ENCODE results near the gene CDT1.
"Not testable (repeated sequence)": the region's sequence is repeated elsewhere in the genome, so short reads cannot be mapped to it uniquely, and the experiment has no call there.

The CDT1 gene

DNA sequence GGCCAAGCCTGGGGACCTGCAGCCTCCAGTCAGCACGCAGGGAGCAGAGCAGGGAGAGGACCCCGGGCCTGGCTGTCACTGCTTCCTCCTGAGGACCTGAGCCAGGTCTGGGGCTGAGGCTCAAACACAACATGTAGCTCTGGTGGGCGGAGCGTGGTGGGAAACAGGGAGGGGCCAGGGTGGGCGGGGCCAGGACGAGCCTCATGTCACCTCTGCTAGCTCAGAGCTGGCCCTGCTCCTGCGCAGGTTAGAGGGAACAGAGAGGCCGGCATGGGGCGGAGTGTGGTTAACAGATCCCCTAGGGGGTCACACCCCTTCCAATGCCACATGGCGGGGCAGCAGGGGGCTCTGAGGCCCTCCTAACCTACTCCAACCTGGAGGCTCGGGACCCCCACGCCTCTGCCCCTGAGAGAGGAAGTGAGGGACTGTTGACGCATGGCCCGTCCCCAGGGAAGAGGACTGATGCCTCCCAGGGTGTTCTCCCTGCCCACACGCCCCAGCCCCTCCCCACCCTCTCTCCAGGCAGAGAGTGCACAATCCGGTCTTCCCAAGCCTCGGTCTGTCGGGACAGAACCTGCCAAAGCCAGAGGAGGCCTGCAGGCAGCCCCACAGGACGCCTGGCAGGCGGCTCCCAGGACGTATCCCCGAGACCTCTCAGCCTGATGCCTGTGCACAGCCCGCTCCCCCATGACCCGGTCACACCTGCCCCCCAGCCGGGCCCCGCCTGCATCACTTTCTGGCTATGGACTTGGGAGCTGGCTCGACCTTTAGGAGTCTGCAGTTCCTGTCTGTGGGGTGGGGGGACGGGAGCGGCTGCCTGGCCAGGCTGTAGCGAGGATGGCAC is 33.8 kb upstream of the CDT1 start:
- no peak for DNase-seq

- no peak for DNase-seq
Measured at GRCh38 chr16:88770461-88771293, 32.9 kb upstream of the CDT1 start.

- no peak for DNase-seq
Measured at GRCh38 chr16:88771294-88771772, 32.3 kb upstream of the CDT1 start.

GRCh38 chr16:88771781-88772180 is 31.8 kb upstream of the CDT1 start:
- not testable (repeated sequence) for DNase-seq

- no peak for DNase-seq
Measured at GRCh38 chr16:88772871-88773811, 30.4 kb upstream of the CDT1 start.

DNA sequence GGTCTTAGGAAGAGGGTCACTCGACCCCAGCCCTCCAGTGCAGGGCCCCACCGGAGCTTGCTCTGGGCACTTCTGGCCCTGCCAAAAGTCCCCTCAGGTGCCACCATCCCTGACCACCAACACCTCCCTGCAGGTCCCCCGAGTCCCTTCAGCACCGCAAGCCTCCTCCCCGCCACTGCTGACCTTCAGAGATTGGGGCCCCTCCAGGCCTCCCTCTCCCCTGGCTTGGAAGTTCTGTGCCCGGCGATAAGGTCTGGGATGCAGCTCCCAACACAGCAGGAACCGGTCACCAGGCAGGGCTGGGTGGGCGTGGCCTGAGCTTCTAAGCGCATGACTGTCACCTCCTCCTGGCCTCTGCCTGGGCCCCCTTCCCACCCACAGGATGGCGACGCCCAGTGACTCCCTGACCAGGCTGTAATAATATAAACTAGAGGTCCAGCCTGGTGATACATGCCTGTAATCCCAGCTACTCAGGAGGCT is 29.7 kb upstream of the CDT1 start:
- DNase-seq, result no peak

GRCh38 chr16:88774544-88775393 is 28.8 kb upstream of the CDT1 start:
- no peak for DNase-seq

DNA sequence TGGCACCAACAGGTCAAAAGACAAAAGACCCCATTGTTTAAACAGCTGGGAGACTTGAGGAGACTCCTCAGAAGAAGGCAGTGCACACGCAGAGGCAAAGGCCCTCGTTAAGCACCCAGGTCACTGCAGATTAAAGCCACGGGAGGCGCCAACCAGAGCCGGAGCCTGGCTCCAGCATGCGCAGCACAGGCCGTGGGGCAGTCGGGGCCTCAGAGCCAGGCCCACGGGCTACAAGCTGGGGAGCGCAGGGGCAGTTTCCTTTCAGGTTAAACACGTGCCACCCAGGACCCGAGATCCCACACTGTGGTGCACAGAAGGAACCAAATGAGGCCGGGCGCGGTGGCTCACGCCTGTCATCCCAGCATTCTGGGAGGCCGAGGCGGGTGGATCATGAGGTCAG is 27.8 kb upstream of the CDT1 start:
- no peak for DNase-seq

DNA sequence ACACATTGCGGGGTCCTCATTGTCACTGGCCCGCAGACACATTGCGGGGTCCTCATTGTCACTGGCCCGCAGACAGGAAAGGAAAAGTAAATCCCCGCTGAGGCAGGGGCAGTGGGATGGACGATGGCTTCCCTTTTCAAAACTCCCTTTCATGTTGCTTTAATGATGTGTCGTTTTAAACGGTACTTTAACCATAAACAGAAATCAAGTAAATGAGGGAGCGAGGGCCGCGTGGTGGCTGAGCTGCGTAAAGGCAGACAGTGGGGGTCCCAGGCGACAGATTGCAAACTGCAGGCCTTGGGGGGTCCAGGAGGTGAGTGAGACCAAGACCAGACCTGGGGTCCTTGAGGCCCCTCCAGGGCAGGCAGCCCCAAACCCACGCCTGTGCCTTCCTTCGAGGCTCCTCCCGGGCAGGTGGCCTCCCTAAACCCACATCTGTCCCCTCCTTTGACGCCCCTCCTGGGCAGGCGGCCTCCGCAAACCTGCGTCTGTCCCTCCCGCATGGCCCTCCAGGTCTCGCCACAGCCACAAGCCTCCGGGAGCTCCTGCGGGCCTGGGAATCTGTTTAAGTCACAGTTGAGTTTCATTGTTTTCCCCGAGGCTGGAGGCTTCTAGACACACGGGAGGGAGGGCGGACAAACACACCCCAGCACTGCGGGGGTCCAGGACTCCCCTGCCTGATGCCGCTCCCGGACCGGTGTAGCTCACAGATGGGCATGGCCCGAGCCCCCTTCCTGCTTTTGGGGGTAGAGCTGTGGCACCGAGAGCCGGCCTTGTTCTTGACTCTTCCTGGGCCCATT is 25.9 kb upstream of the CDT1 start:
- DNase-seq, result no peak

GRCh38 chr16:88778271-88778525 is 25.4 kb upstream of the CDT1 start:
- DNase-seq, result no peak

DNA sequence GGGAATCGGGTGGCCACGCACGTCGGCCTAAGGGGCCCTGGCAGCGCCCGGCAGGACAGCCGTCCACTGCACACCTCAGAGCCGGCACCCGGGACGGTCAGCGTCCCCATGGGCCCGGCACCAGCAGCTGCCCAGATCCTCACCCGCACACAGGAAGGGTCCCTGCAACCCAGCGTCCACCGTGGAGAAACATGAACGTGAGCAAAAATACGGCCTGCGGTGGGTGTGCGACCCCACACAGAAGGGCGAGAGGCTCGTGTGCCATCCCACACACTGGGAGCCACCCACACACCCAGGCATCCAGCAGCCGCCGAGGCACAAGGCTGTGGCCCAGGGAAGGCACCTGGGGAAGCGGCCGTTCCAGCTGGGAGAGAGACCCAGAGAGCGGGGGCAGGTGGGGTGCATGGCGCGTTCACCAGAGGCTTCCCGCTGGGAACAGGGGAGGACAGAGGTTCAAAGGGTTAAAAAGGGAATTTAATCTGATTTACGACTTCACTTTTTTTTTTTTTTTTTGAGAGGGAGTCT is 25.0 kb upstream of the CDT1 start:
- no peak for DNase-seq

- DNase-seq, result no peak
Measured at GRCh38 chr16:88779406-88780141, 24.0 kb upstream of the CDT1 start.

DNA sequence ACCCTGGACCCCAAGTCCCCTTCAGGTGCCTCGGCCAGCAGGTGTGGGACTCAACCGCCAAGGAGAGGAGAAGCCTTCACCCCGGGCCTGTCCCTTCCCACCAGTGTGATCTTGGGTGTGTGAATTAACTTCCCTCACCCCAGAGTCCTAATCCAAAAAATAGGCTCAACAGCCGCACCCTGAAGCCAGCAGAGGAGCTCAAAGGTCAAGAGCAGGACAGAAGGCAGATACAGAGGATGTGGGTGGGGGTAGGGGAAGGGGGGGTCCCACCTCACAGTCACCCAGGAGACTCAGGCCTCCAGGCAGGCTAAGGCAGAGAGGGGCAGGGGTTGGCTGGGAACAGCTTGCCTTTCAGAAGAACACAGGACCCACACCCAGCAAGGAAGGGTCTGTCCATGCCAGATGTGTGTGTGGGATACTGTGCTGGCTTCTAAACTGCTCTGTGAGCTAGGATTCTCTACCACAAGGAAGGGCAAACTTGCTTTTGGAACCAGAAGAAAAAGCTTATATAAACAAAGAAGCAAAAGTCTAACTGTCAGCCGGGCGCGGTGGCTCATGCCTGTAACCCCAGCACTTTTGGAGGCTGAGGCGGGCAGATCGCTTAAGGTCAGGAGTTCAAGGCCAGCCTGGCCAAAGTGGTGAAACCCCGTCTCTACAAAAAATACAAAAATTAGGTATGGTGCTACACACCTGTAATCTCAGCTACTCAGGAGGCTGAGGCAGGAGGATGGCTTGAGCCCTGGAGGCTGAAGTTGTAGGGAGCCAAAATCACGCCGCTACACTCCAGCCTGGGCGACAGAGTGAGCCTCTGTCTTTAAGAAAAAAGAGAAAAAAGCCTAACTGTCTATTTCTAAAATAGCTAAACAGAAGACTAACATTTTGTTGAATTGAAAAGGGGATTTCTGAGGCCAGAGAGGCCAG is 23.2 kb upstream of the CDT1 start:
- DNase-seq, result no peak

- peak; percentile 46 to 47 for DNase-seq
Measured at GRCh38 chr16:88781140-88782077, 22.2 kb upstream of the CDT1 start.

- DNase-seq, result no peak
Measured at GRCh38 chr16:88782454-88783390, 20.9 kb upstream of the CDT1 start.

- DNase-seq, result peak in 1 of 2 experiments; percentile 17
Measured at GRCh38 chr16:88783391-88784073, 20.1 kb upstream of the CDT1 start.
